Stimulated activated CD8-positive, alpha-beta memory T cell treated with anti-CD3 and anti-CD28 coated beads, Interleukin-4, amount 100 ng/mL, for 1 hour (primary cell): Measurements from ENCODE around the gene SUMO1.
A peak's percentile ranks its signal among the peaks of the same experiment; 100 is the strongest.
"Not testable (repeated sequence)": the region's sequence is repeated elsewhere in the genome, so short reads cannot be mapped to it uniquely, and the experiment has no call there.

ENCODE experiments used
- DNase-seq, 2 donors: peaks; one replicate each; pipeline ENCODE4 v3.0.0-alpha.2; 2020; ENCODE audit warnings: low read depth in 2 of 2, low spot score in 1 of 2

Gene SUMO1

DNA sequence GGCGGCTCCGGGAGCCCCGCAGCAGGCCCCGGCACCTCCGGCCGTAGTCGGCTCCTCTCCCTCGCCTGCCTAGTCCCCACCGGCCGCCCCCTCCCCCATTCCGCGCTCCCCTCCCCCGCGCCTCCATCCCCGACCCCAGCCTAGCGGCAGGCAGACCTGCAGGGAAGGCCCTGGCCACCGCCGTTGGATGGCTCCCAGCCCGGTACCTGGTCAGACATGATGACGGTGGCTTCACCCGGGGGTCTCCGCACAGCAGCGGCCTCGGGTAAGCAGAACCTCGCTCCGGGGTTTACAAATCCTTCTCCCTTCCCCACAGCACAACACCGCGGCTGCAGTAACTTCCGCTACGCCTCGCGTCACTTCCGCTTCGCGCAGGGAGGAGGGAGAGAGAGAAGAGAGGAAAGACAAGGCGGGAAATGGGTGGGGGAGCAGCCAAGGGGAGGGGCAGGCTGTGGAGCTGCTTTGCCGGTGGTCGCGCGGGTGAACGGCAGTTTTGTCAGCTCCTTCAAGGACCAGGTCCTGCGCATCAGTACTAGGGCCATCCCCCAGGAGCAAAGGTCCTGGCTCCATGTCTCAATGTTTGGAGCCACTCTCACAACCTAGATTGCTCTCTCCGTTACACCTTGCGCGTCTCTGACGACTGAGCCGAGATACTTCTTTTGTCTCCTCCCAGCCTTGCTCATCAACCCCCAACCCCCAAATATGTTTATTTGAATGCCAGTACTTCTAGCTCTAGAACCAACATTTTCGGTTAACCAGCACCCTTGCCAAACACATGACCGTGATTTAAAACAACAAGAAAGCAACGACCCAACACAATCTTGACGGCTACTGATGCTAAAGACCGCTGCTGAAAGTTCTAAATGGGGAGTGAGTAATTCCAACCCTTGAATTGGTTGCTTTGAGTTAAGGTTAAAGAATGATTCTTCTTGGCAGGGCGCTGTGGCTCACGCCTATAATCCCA lies at the start of gene SUMO1:
SUMO1 (minus strand) TSS at position 364 of the 964 bp plus-strand sequence; CDS start at position 218, 146 bp downstream.
- DNase-seq = peak; percentile 77 to 78

DNA sequence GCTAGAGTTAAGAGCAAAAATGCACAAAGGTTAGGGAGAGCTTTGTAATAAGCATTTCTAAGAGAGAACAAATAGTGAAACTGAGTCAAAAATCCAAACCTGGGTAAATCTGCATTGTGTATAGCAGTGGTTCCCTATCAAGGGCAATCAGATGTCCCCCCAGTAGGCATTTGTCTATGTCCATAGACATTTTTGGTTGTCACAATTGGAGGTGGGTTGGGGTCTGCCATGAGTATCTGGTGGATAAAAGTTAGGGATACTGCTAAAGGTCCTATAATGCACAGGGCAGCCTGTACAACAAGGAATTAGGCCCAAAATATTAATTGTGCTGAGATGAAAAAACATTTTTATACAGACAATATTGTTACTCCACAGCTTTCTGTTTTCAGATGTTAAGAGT lies 48.2 kb upstream of the SUMO1 start:
- DNase-seq = no peak

DNA sequence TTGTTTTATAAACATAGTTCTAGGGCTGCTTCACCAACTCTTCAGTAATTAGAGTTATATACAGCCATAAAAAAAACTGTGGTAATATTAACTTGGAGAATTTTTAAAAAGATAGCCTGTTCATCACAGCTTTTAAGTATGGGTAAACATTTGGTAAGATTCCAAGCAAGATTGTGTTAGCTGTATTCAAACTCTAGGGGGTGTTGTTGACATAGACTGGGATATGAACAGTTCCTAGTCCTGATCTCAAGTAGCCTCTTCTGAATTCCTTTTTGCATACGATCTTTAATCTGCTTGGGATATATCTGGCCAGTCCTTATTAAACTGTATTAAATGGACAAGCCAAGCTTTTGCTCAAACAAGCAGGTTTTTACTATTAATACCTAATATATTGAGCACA lies 40.5 kb upstream of the SUMO1 start:
- DNase-seq = no peak

DNA sequence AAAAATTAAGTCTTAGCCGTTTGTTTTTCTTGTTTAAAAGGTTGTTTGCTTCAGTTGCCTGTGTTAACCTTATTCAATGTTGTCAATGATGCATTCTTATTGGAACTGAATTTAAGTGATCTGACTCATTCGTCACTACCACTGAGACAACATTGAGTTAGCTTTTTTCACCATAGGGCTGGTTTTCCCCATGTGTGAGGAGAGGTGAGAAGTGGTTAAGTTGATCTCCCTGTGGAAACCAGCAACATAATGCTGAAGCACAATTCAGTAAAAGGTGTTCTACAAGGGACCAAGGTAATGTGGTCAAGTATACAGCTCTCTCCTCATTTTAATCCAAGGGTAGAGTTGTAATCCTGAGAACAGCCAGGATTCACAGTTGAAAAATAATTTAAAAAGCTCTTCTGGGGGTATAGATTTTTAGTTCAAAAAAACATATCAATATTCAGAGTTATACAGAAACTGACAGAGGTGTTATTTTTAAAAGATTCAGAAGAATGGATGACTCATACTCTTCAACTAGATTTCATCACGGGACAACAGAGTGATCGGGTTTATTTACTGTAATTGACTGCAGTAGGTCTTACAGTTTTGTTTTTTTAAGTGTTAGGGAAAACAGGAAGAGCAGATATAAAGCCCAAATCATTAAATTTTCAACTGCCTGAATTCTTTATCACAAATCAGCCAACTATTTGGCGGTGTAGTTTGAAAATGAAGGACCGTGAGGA lies 39.8 kb upstream of the SUMO1 start:
- no peak for DNase-seq

DNA sequence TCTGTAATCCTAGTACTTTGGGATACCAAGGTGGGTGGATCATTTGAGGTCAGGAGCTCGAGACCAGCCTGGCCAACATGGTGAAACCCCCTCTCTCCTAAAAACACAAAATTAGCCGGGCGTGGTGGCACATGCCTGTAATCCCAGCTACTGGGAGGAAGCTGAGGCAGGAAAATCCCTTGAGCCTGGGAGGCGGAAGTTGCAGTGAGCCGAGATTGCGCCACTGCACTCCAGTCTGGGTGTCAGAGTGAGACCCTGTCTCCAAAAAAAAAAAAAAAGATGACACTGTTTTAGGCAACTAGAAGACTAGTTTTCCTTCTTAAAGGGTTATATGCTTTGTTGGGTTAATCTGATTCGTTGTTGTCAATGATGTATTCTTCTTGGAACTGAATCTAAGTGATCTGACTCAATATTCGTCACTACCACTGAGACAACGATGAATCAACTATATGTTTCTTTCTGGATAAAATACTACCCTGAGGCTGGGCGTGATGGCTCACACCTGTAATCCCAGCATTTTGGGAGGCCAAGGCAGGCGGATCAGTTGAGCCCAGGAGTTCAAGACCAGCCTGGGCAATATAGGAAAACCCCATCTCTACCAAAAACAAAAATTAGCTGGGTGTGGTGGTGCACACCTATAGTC lies 37.8 kb upstream of the SUMO1 start:
- DNase-seq = not testable (repeated sequence)

DNA sequence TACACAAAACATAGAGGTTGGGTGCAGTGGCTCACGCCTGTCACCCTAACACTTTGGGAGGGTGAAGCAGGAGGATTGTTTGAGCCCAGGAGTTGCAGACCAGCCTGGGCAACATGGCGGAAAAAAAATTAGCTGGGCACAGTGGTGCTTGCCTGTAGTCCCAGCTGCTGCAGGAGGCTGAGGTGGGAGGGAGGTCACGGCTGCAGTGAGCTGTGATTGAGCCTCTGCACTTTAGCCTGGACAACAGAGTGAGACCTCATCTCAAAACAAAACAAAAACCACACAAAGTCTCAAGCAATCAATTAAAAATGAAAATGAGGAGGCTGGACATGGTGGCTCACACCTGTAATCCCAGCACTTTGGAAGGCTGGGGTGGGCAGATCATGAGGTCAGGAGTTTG lies 32.1 kb upstream of the SUMO1 start:
- no peak for DNase-seq

DNA sequence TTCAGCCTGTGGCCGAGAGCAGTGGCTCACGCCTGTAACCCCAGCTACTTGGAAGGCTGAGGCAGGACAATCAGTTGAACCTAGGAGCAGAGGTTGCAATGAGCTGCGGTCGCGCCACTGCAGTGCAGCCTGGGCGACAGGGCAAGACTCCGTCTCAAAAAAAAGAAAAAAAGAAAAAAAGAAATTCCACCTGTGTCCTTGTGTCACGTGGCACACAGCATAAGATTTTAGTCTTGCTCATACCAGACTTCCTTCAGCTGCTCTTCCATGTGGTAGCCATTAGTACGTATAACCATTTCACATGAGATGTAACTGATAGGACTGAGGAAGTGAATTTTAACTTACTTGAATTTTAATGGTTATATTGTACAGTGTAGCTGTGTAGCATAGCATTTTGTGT lies 31.2 kb upstream of the SUMO1 start:
- no peak for DNase-seq

DNA sequence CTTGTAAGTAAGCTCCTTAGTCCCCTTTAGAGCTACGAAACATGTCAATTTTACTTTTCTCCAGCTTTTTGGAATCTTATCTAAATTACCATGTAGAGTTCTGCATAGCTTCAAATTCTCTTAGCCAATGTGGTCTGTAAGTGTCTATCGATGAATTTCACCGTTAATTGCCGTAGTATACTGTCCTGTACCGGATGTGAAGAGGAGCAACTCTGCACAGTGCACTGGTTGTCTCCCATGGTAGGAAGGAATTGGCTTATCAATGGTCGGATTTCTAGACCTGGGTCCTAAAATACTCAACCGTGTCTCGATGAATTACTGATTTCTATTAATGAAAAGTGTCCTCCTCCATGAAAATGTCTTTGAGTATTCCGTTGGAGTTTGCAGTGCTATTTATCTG lies 29.1 kb upstream of the SUMO1 start:
- no peak for DNase-seq

DNA sequence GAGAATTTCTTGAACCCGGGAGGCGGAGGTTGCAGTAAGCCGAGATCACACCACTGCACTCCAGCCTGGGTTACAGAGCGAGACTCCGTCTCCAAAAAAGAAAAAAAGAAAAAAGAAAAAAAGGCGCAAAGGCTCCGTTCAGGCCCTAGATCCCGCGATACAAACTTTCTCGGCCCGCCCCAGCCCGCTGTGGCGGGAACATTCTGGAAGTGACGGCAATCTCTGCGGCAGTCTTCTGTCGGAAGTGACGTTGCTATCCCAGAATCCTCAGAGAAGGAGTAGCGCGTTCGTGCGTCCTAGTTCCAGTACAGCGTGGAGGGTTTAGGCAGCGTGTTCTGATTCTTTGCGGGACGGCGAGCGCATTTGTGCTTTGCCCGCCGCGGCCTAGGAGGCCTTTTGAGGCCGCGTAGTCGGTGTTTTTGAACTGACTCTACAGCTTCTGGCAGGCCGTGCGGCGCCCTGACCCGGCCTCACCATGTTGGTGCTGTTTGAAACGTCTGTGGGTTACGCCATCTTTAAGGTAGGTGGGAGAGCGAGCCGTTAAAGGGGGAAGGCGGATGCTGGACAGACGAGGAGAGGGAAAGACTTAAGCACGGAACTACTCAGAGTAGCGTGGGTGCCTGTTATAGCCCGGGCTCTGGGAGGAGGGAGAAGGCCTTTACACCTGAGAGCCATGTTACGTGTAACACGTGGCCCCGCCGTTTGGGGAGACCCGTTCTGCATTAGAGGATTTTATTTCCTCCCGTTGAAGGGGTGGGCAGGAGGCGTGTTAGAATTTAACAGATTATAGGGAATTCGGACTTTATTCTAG lies 27.3 kb upstream of the SUMO1 start, which contains the start of gene NOP58:
NOP58 (plus strand) TSS at position 297 of the 811 bp plus-strand sequence; CDS start at position 476, 179 bp downstream.
- peak; percentile 59 to 77 for DNase-seq

DNA sequence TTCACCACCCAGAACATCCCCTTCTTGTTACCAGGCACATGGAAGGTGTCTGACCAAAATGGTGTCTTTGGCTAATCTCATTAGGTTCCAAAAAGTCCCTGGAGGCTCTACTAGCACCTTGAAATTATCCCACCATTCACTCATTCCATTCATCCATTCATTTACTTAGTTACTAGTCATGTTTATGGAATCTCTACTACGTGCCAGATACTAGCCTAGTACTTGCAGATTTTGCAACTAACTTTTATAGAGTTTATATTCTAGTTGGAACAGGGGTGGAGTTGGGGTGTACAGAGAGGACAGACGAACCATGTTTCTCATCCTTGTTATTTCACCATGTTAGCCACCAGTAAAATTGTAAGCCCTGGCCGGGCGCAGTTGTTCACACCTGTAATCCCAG lies 23.1 kb upstream of the SUMO1 start:
- no peak for DNase-seq

DNA sequence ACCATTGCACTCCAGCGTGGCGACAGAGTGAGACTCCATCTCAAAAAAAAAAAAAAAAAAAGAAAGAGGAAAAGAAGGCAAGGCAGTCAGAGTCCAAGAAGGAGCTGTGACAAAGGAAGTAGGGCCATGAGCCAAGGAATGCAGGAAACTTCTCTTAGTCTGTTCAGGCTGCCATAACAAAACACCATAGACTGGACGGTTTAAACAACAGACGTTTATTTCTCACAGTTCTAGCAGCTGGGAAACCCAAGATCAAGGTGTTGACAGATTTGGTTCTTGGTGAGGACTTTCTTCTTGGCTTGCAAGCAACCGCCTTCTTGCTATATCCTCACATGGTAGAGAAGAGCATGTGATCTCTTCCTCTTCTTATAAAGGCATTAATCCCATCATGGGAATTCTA lies 13.1 kb upstream of the SUMO1 start:
- DNase-seq = no peak

DNA sequence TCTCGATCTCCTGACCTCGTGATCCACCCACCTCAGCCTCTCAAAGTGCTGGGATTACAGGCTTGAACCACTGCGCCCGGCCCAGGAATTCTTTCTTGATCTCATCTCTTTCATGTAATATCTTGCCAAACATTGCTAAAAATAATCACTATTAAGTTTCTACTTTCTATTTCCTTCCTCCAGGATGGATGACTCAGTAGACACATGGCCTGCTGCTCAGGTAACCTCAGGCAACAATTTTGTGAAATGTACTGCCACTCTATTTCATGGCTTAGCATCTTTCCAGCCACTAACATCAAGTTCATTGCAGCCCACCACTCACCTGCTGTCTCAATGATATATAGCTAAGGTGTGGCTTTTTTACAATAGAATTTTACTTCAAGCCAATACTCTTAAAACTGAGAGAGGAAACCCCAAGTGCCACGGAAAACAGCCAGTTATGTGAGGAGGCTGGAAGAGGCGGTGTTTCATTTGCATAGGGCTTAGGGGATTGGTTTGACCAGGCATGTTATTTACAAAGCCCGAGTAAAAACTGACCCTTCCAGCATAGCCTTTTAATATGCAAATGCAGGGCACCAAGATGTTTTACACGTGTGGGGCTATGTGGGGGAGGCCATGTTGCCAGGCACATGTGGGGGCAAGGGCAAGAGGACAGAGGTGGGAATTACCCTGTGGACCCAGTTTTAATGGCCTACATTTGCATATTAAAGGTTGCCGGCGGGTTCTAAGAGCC lies 11.3 kb upstream of the SUMO1 start:
- no peak for DNase-seq

DNA sequence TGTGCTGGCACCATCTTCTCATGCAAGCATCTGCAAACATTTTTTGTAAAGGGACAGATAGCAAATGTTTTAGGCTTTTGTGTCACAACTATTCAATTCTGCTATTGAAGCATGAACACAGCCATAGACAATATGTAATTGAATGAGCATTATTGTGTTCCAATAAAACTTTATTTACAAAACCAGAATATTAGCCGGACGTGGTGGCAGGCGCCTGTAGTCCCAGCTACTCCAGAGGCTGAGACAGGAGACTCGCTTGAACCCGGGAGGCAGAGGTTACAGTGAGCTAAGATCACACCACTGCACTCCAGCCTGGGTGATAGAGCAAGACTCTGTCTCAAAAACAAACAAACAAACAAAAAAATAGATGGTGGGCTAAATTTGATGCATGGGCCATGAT lies 9.3 kb upstream of the SUMO1 start:
- DNase-seq = not testable (repeated sequence)

DNA sequence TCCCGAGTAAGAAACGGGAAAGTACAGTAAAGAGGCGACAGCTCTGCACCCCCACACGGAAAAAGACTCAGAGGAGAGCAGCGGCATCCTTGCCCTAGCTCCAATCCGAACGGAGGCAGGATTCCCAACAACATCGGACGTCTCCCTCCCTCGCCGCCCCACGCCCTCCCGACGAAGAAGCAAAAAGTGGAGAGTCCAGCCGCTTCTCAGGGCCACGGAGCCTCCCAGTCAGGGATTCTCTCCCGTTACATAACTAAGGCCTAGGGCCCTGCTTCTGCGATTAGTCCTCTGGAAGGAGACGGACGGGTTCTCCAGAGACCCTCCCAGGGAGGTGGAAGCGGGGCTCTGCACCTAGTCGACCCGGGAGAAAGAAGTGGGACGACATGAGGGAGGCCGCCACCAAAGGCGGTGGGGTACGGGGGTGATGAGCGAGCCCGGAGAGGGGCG lies 587 bp downstream of the SUMO1 start:
- peak in 1 of 2 donors; percentile 2 for DNase-seq

DNA sequence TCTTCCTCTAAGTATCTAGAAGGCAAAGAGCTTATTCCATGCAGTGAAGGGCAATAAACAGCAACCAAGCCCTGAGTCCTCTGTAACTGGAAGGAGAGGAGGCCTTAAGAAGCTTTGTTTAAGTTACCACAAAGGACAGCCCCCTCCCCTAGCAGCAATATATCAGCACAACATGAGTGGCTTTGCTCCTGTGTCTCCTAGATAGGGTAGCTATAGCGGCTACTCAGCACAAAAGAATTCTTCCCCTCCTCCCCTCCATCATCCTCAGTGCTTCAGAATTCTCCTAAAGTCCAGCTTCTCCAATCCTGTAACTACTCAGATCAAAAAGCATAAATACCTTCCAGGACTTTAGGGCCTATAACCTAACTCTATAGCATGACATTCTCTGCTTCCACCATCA lies 16.5 kb downstream of the SUMO1 start:
- no peak for DNase-seq

DNA sequence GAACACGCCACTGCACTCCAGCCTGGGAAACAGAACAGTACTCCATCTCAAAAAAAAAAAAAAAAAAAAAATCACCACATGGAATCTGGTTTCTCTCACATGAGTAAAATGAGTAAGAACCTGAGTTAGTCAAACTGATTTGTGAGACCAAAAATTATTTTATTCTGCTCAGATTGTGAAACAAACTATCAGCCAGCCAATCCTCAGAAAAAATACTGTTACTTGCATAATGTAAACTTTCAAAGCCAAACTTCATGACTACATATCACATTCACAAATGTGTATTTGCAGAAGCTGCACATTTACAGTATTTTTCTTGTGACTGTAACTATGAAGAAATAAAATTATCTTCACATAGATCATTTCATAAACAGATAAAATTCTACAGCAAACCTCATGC lies 23.2 kb downstream of the SUMO1 start:
- no peak for DNase-seq

DNA sequence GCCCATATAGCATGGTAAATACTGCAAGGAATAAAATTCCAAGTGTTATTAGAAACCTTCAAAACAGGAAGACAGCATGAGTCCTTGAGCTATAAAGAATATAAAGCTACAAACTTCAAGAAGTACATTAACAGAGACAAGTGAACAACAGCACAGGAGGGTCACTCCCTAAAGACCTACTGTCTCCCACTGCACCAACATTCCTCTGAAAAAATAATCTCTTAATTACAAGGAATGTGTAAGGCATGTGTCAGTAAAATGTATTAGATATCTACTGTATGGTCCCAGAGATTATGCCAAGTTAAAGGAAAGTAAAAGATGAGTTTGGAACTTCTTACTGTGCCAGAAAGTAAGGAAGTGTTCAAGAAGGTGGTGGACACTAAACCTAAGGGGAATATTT lies 29.9 kb downstream of the SUMO1 start:
- no peak for DNase-seq

DNA sequence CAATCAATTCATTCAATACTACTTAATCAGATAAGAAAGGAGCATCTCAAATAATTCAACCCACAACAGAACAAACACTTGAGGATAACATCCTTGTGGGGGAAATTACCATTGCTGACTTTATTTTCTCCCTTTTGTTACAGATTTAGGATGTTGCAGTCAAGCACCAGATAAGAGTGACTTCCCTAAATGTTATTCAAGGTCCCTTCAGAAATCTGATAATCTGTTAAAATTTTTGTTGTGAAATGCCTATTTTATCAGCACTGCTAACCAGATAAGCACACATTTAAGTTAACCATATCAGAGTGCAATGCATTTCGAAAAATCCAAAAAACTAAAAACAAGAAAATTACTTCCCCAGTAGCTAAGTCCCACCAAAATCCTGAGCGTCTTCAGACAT lies 33.5 kb downstream of the SUMO1 start:
- no peak for DNase-seq

DNA sequence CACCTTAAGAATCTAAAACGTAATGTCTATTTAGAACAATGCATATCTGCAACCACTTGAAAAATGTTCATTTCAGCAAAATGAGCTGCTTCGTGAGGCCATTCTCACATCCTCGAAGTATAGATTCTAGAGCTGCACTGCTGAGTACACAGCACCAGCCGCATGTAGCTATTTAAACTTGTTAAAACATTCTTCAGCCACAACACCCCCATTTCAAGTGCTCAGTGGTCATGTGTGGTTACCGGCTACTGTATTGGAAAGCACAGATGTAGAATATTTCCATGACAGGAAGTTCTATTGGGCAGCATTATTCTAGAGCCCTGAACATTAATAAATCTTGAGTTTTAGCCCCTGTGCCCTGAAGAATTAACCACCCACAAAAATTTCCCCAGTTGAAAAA lies 35.0 kb downstream of the SUMO1 start:
- no peak for DNase-seq
